Measurements from ENCODE around the gene CXADR. TPM values are rescaled to one million over a fixed set of nuclear protein-coding genes. Genes with fewer than 3 reads are reported as not detected.
"Not testable (repeated sequence)": the region's sequence is repeated elsewhere in the genome, so short reads cannot be mapped to it uniquely, and the experiment has no call there.

The CXADR gene
- total RNA-seq, 2 experiments from 2014 or later: 6.3 to 6.6 TPM

GRCh38 chr21:17482928-17483327 is 29.9 kb upstream of the CXADR start:
- no peaks in the 10 kb centered on the region for H3K9me3 ChIP-seq (ENCODE audit: low read length)

GRCh38 chr21:17488620-17489019 is 24.2 kb upstream of the CXADR start:
- Histone ChIP-seq H3K79me2 (ENCODE audit: insufficient read depth, low read depth, low read length) (no peaks in the 10 kb centered on the region), H3K4me1 (ENCODE audit: insufficient read depth, low read length, poor library complexity, severe bottlenecking) (no peaks in the 10 kb centered on the region), H3K9me2 (ENCODE audit: insufficient read depth, low read length) (no peaks in the 10 kb centered on the region), H4K20me1 (ENCODE audit: insufficient read depth, low read length) (no peaks in the 10 kb centered on the region), H3K36me3 (ENCODE audit: insufficient read depth, low read length) (no peaks in the 10 kb centered on the region), H2AFZ (ENCODE audit: low read length) (peak overlapping the region; percentile 48; the same call in 1 of the 2 replicates), H3K4me2 (ENCODE audit: low read length) (no peak overlapping the region), H3K4me3 (ENCODE audit: low read depth, low read length, poor library complexity, severe bottlenecking) (no peak overlapping the region), H3K9me3 (ENCODE audit: low read length) (no peaks in the 10 kb centered on the region), H3K27ac (ENCODE audit: low read depth, low read length, poor library complexity, severe bottlenecking) (no peak overlapping the region)
- ChIA-PET CTCF (ENCODE audit: unreplicated experiment) (no interaction called here), POLR2A (no interaction called here)
- no TSS peak for BruUV-seq (replicated peaks)
- TF ChIP-seq, protein P1, sequence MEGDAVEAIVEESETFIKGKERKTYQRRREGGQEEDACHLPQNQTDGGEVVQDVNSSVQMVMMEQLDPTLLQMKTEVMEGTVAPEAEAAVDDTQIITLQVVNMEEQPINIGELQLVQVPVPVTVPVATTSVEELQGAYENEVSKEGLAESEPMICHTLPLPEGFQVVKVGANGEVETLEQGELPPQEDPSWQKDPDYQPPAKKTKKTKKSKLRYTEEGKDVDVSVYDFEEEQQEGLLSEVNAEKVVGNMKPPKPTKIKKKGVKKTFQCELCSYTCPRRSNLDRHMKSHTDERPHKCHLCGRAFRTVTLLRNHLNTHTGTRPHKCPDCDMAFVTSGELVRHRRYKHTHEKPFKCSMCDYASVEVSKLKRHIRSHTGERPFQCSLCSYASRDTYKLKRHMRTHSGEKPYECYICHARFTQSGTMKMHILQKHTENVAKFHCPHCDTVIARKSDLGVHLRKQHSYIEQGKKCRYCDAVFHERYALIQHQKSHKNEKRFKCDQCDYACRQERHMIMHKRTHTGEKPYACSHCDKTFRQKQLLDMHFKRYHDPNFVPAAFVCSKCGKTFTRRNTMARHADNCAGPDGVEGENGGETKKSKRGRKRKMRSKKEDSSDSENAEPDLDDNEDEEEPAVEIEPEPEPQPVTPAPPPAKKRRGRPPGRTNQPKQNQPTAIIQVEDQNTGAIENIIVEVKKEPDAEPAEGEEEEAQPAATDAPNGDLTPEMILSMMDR (conservative IDR thresholded peaks at IDR 0.05; ENCODE audit: low read length): no peak
- TF ChIP-seq EZH2phosphoT487 (IDR thresholded peaks at IDR 0.05; ENCODE audit: borderline replicate concordance, low read depth, low read length): no peak
- no peak for DNase-seq (ENCODE audit: low spot score)
- intact Hi-C loops (cut with micrococcal nuclease; ENCODE audit: unreplicated experiment): no loop called here

More at GRCh38 chr21:17482928-17483327, 29.9 kb upstream of the CXADR start:
- Histone ChIP-seq H4K20me1 (ENCODE audit: insufficient read depth, low read length) (no peaks in the 10 kb centered on the region), H3K27ac (ENCODE audit: low read depth, low read length, poor library complexity, severe bottlenecking) (no peak overlapping the region), H3K9me2 (ENCODE audit: insufficient read depth, low read length) (no peaks in the 10 kb centered on the region), H2AFZ (ENCODE audit: low read length) (no peak overlapping the region), H3K36me3 (ENCODE audit: insufficient read depth, low read length) (no peaks in the 10 kb centered on the region), H3K4me3 (ENCODE audit: low read depth, low read length, poor library complexity, severe bottlenecking) (no peak overlapping the region), H3K79me2 (ENCODE audit: insufficient read depth, low read depth, low read length) (no peaks in the 10 kb centered on the region), H3K4me1 (ENCODE audit: insufficient read depth, low read length, poor library complexity, severe bottlenecking) (no peaks in the 10 kb centered on the region), H3K4me2 (ENCODE audit: low read length) (no peak overlapping the region)
- no TSS peak for BruUV-seq (replicated peaks)
- TF ChIP-seq, protein P1 (conservative IDR thresholded peaks at IDR 0.05; ENCODE audit: low read length): no peak
- TF ChIP-seq EZH2phosphoT487 (IDR thresholded peaks at IDR 0.05; ENCODE audit: borderline replicate concordance, low read depth, low read length): no peak
- intact Hi-C loops (cut with micrococcal nuclease; ENCODE audit: unreplicated experiment): no loop called here
- ChIA-PET CTCF (ENCODE audit: unreplicated experiment) (no interaction called here), POLR2A (interaction anchor here (0.6 to 1.0 kb wide), 3 partner anchors 20 to 50 kb away, joined by 3 read pairs; no protein-coding TSS in a partner anchor)
- no peak for DNase-seq (ENCODE audit: low spot score)

DNA sequence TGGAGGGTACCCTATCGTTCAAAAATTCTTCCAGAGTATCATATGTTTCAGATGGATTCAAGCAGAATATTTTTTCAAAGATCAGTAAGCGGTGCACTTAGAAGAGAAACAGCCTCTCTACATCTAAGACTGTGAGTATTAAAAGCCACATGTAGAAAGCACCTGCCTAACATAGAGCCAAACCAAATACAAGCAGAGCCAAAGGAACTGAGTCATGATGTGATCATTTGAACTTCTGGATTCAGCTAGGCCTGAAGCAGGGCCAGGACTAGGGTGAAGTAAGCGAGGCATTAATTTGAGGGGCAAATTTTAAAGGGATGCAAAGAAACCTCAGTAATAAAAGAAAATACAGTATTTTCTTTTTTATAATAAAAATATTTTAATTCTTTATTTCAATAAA is 23.3 kb upstream of the CXADR start:
- DNase-seq (ENCODE audit: low spot score); H3K4me2 ChIP-seq (ENCODE audit: low read length); CTCF ChIA-PET (ENCODE audit: unreplicated experiment); H3K9me3 ChIP-seq (ENCODE audit: low read length); H4K20me1 ChIP-seq (ENCODE audit: insufficient read depth, low read length); H3K79me2 ChIP-seq (ENCODE audit: insufficient read depth, low read depth, low read length); H3K27ac ChIP-seq (ENCODE audit: low read depth, low read length, poor library complexity, severe bottlenecking); H3K4me3 ChIP-seq (ENCODE audit: low read depth, low read length, poor library complexity, severe bottlenecking); H3K4me1 ChIP-seq (ENCODE audit: insufficient read depth, low read length, poor library complexity, severe bottlenecking); H3K9me2 ChIP-seq (ENCODE audit: insufficient read depth, low read length); BruUV-seq (replicated peaks); intact Hi-C loops (cut with micrococcal nuclease; ENCODE audit: unreplicated experiment); H3K36me3 ChIP-seq (ENCODE audit: insufficient read depth, low read length): not testable (repeated sequence)
- H2AFZ ChIP-seq (ENCODE audit: low read length): peak overlapping the region; percentile 48; the same call in 1 of the 2 replicates
- POLR2A ChIA-PET: interaction anchor here (0.7 kb wide), 1 partner anchor 41 kb away, joined by 4 read pairs; no protein-coding TSS in a partner anchor

Data from OCI-LY7 (cell line).